Naive thymus-derived CD4-positive, alpha-beta T cell (primary cell): ENCODE measurements around the gene HLCS. TPM values are rescaled to one million over a fixed set of nuclear protein-coding genes. Genes with fewer than 3 reads are reported as not detected.

Experiments
- ATAC-seq: fragments of 150-1000 bp; cut with Tn5 transposase; 2 replicates; pipeline ENCODE4 v1.10.0; 2021; ENCODE audit warnings: mild to moderate bottlenecking, moderate library complexity
- CTCF ChIA-PET: fragments of 350-600 bp; sonication (Branson Sonifier 250); formaldehyde crosslinking; loops from one replicate; lab custom pipeline; 2021; ENCODE audit warnings: antibody characterized with exemption; lab: Charles Lee
- POLR2A ChIA-PET: fragments of 350-600 bp; sonication (Branson Sonifier 250); formaldehyde crosslinking; loops from one replicate; lab custom pipeline; 2021; ENCODE audit warnings: antibody characterized with exemption, inconsistent platforms; lab: Charles Lee
- DNase-seq, 9 donors: peaks; one replicate each; pipeline versions ENCODE4 v3.0.0 to v3.0.0-alpha.2; 2020 to 2022; ENCODE audit warnings: mixed read lengths in 1 of 9
- H3K27ac ChIP-seq: one replicate; pipeline ENCODE4 v1.7.0; 2013; ENCODE audit warnings: mild to moderate bottlenecking, low read depth, low read length, moderate library complexity
- H3K27me3 ChIP-seq, 2 donors: one replicate each; pipeline ENCODE4 v1.7.0; 2013; ENCODE audit warnings: low read length in 2 of 2, mild to moderate bottlenecking in 2 of 2, moderate library complexity in 2 of 2; ENCODE audit not compliant: control insufficient read depth in 2 of 2, insufficient read depth in 2 of 2
- H3K36me3 ChIP-seq, 3 experiments: 1 replicate in 2 of 3; 2 replicates in 1 of 3; pipeline ENCODE4 v1.7.0; 2013; ENCODE audit warnings: low read length in 3 of 3, mild to moderate bottlenecking in 3 of 3, moderate library complexity in 1 of 3; ENCODE audit not compliant: insufficient read depth in 3 of 3, control insufficient read depth in 2 of 3
- H3K4me1 ChIP-seq, 2 donors: one replicate each; pipeline ENCODE4 v1.7.0; 2013; ENCODE audit warnings: low read length in 2 of 2, mild to moderate bottlenecking in 2 of 2, moderate library complexity in 1 of 2; ENCODE audit not compliant: control insufficient read depth in 2 of 2, insufficient read depth in 2 of 2
- H3K4me3 ChIP-seq: 2 replicates; pipeline ENCODE4 v1.7.0; 2013; ENCODE audit warnings: mild to moderate bottlenecking, low read length
- H3K9me3 ChIP-seq, 3 experiments: 1 replicate in 2 of 3; 2 replicates in 1 of 3; pipeline ENCODE4 v1.7.0; 2013; ENCODE audit warnings: low read length in 3 of 3; ENCODE audit not compliant: control insufficient read depth in 2 of 3
- H3K27ac Mint-ChIP-seq, 9 donors: one replicate each; pipeline ENCODE4 v1.8.0; 2020 to 2022; ENCODE audit warnings: mixed read lengths in 9 of 9, mild to moderate bottlenecking in 8 of 9, moderate library complexity in 5 of 9, inconsistent platforms in 2 of 9
- H3K27me3 Mint-ChIP-seq, 5 donors: one replicate each; pipeline ENCODE4 v1.8.0; 2021 to 2022; ENCODE audit warnings: mixed read lengths in 5 of 5, mild to moderate bottlenecking in 1 of 5
- H3K36me3 Mint-ChIP-seq, 5 donors: one replicate each; pipeline ENCODE4 v1.8.0; 2020 to 2022; ENCODE audit warnings: mixed read lengths in 5 of 5, mild to moderate bottlenecking in 3 of 5, inconsistent platforms in 1 of 5
- H3K4me1 Mint-ChIP-seq, 7 donors: one replicate each; pipeline ENCODE4 v1.8.0; 2020 to 2022; ENCODE audit warnings: mixed read lengths in 7 of 7, mild to moderate bottlenecking in 3 of 7, inconsistent platforms in 1 of 7
- H3K4me3 Mint-ChIP-seq, 10 donors: one replicate each; pipeline ENCODE4 v1.8.0; 2020 to 2022; ENCODE audit warnings: mild to moderate bottlenecking in 10 of 10, mixed read lengths in 10 of 10, moderate library complexity in 6 of 10, inconsistent platforms in 2 of 10
- H3K9me3 Mint-ChIP-seq, 11 donors: one replicate each; pipeline ENCODE4 v1.8.0; 2020 to 2022; ENCODE audit warnings: mixed read lengths in 11 of 11, mild to moderate bottlenecking in 4 of 11, inconsistent platforms in 1 of 11, moderate library complexity in 1 of 11
- intact Hi-C, 2 donors: fragments of 100-400 bp; cut with micrococcal nuclease; formaldehyde crosslinking; loops; one replicate each; pipeline ENCODE4 v1.15.1; 2023
- polyA plus RNA-seq, 2 donors: library from polyadenylated mRNA; unstranded; fragments of 300-500 nt; fragmentation: Illumina TruSeq; gene quantifications; one replicate each; pipeline ENCODE4 v1.2.3, GENCODE V29; 2021
- total RNA-seq, 6 experiments: library from RNA in 5 of 6; stranded (reverse) in 5 of 6; gene quantifications; 1 replicate in 5 of 6; 2 replicates in 1 of 6; pipeline ENCODE4 v1.2.3 and lab custom pipeline; 2021 to 2026

HLCS gene
- total and polyA plus RNA-seq, 7 experiments from 2014 or later = 7.0 to 19.3 (median 9.0) TPM

DNA sequence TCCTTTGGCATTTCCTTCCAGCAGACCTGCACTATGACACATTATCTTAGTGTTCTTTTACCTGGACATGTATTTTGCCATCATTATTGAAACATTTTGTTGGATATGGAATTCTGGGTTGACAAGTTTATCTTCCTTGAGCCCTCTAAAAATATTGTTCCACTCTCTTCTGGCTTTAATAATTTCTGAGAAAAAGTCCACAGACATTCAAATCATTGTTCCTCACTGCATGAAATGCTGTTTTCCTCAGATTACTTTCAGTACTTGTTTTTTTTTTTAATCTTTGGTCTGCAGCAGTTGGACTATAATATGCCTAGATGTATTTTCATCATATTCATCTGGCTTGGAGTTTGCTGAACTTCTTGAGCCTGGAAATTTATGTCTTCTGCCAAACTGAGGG is 88.7 kb downstream of the HLCS start:
- no peaks in the 10 kb centered on the region for H3K27me3 ChIP-seq
- H3K36me3 ChIP-seq = no peaks in the 10 kb centered on the region
- H3K27ac ChIP-seq = no peak overlapping the region
- H3K4me3 Mint-ChIP-seq = no peak overlapping the region
- H3K4me3 ChIP-seq = no peak overlapping the region
- no peaks in the 10 kb centered on the region for H3K4me1 ChIP-seq
- ATAC-seq (no peak), DNase-seq (no peak)
- ChIA-PET CTCF (no interaction called here), POLR2A (no interaction called here)
- peaks cover 2 to 14% (median 5%) of the 10 kb centered on the region in 11 donors for H3K9me3 Mint-ChIP-seq
- H3K36me3 Mint-ChIP-seq = peaks cover 7 to 42% (median 24%) of the 10 kb centered on the region in 5 donors
- intact Hi-C loops = no loop called here
- H3K27me3 Mint-ChIP-seq = no peaks in the 10 kb centered on the region
- H3K4me1 Mint-ChIP-seq = peaks cover 0 to 6% (median 0%) of the 10 kb centered on the region in 7 donors
- H3K9me3 ChIP-seq = no peaks in the 10 kb centered on the region
- H3K27ac Mint-ChIP-seq = no peak overlapping the region

DNA sequence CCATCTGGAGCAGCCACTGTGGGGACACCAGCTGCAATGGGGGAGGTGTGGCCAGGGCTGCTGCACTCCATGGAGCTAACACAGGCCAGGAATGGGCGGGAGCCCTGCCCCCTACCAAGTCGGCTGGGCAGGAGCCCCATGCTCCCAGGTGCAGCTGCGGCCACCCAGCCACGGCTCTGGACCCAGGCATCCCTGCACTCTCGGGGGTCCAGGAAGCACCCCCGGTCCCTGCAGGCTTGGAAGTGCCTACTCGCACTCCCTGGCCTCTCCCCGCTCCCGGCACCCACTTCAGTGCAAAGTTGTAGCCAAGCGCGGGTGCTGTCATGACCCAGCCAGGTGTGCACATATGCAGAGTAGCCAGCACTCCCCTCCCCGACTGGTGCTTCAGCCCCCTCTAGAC is 91.8 kb downstream of the HLCS start:
- Histone ChIP-seq H3K27ac (no peak overlapping the region), H3K36me3 (no peaks in the 10 kb centered on the region), H3K4me1 (no peaks in the 10 kb centered on the region), H3K4me3 (no peak overlapping the region), H3K9me3 (no peaks in the 10 kb centered on the region), H3K27me3 (no peaks in the 10 kb centered on the region)
- H3K4me3 Mint-ChIP-seq = no peak overlapping the region
- intact Hi-C loops = no loop called here
- ChIA-PET POLR2A (no interaction called here), CTCF (no interaction called here)
- H3K4me1 Mint-ChIP-seq = no peaks in the 10 kb centered on the region
- H3K27ac Mint-ChIP-seq = no peak overlapping the region
- DNase-seq (no peak), ATAC-seq (no peak)
- H3K9me3 Mint-ChIP-seq = peaks cover 0 to 10% (median 3%) of the 10 kb centered on the region in 11 donors
- H3K27me3 Mint-ChIP-seq = no peaks in the 10 kb centered on the region
- peaks cover 0 to 27% (median 12%) of the 10 kb centered on the region in 5 donors for H3K36me3 Mint-ChIP-seq

DNA sequence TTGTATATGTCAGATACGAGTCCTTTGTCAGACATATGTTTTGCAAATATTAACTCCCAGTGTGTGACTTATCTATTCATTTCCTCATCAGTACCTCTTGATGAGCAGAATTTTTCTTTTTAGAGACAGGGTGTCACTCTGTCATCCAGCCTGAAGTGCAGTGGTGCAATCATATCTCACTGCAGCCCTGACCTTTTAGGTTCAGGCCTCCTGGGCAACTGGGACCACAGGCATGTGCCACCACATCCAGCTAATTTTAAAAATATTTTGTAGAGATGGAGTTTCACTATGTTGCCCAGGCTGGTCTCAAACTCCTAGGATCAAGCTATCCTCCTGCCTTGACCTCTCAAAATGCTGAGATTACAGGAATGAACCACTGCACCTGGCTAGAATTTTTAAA is 93.0 kb downstream of the HLCS start:
- no peak overlapping the region for H3K27ac Mint-ChIP-seq
- Histone ChIP-seq H3K4me1 (no peaks in the 10 kb centered on the region), H3K27ac (no peak overlapping the region), H3K36me3 (no peaks in the 10 kb centered on the region), H3K27me3 (no peaks in the 10 kb centered on the region), H3K9me3 (no peaks in the 10 kb centered on the region), H3K4me3 (no peak overlapping the region)
- H3K36me3 Mint-ChIP-seq = peaks cover 0 to 25% (median 12%) of the 10 kb centered on the region in 5 donors
- ChIA-PET CTCF (interaction anchor here (0.6 kb wide), 1 partner anchor 52 kb away, joined by 3 read pairs; no protein-coding TSS in a partner anchor), POLR2A (no interaction called here)
- peaks cover 0 to 8% (median 3%) of the 10 kb centered on the region in 11 donors for H3K9me3 Mint-ChIP-seq
- H3K27me3 Mint-ChIP-seq = no peaks in the 10 kb centered on the region
- intact Hi-C loops = no loop called here
- ATAC-seq = no peak
- no peak for DNase-seq
- H3K4me1 Mint-ChIP-seq = no peaks in the 10 kb centered on the region
- H3K4me3 Mint-ChIP-seq = no peak overlapping the region

DNA sequence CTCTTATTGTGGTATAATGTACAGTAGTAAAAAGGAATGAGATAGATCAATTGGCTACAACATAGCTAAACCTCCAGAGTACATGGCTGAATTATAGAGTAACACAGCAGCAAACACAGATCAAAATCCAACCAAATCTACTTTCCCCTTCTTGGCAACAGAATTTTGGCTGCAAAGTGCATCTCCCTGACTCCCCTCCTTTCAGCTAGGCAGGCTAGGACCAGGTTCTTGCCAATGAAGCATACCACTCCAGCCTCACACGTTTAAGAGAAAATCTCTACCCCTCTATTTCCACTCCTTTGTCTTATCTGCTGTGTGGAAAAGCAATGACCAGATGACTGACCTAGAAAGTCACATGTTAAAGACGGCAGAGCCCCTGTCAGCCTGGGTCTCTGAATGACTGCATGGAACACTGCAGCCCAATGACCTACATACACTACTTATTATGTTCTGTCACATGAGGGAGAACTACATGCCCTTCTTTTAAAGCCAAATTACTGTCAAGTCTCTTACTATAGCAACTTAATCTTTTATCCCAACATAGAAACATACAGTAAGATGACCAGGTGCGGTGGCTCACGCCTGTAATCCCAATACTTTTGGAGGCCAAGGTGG is 99.1 kb downstream of the HLCS start:
- no peaks in the 10 kb centered on the region for H3K27me3 Mint-ChIP-seq

GRCh38 chr21:36866419-36866818 is 100.0 kb downstream of the HLCS start:
- H3K36me3 ChIP-seq = no peaks in the 10 kb centered on the region

More for the DNA sequence above, 99.1 kb downstream of the HLCS start:
- ChIA-PET POLR2A (no interaction called here), CTCF (no interaction called here)
- no peak for ATAC-seq
- Mint-ChIP-seq H3K27ac (no peak overlapping the region), H3K4me1 (peaks cover 0 to 11% (median 0%) of the 10 kb centered on the region in 7 donors), H3K4me3 (no peak overlapping the region), H3K36me3 (peaks cover 0 to 18% (median 8%) of the 10 kb centered on the region in 5 donors), H3K9me3 (no peaks in the 10 kb centered on the region)
- Histone ChIP-seq H3K36me3 (no peaks in the 10 kb centered on the region), H3K27ac (no peak overlapping the region), H3K4me1 (no peaks in the 10 kb centered on the region), H3K4me3 (no peak overlapping the region), H3K9me3 (no peaks in the 10 kb centered on the region), H3K27me3 (no peaks in the 10 kb centered on the region)
- intact Hi-C loops = no loop called here
- no peak for DNase-seq

DNA sequence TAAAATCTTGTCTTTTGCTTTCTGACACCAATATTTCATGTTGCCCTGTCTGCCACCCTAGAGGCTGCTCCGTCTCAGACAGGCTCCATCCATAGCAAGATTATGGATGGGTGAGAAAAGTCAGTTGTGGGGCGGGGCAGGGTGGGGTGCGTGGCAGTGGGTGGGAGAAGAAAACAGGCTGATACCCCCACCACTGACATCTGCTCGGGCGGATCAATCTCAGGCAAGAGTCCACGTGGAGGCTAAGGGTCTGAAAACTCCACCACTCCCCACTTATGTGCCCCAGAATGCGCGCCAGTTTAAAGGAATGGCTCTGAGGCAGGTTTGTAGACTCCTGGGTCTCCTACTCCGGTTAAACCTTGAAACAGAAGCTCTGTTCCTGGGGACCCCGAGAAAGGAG is 101.5 kb downstream of the HLCS start:
- Mint-ChIP-seq H3K36me3 (peaks cover 0 to 24% (median 12%) of the 10 kb centered on the region in 5 donors), H3K27ac (no peak overlapping the region), H3K27me3 (no peaks in the 10 kb centered on the region), H3K9me3 (no peaks in the 10 kb centered on the region), H3K4me1 (peaks cover 0 to 20% (median 9%) of the 10 kb centered on the region in 7 donors), H3K4me3 (no peak overlapping the region)
- ChIA-PET POLR2A (no interaction called here), CTCF (no interaction called here)
- ATAC-seq (no peak), DNase-seq (no peak)
- no peak overlapping the region for H3K27ac ChIP-seq
- intact Hi-C loops = no loop called here
- no peaks in the 10 kb centered on the region for H3K36me3 ChIP-seq
- H3K9me3 ChIP-seq = no peaks in the 10 kb centered on the region
- no peaks in the 10 kb centered on the region for H3K4me1 ChIP-seq
- H3K4me3 ChIP-seq = no peak overlapping the region
- H3K27me3 ChIP-seq = no peaks in the 10 kb centered on the region

More at GRCh38 chr21:36866419-36866818, 100.0 kb downstream of the HLCS start:
- Histone ChIP-seq H3K27me3 (no peaks in the 10 kb centered on the region), H3K9me3 (no peaks in the 10 kb centered on the region), H3K27ac (no peak overlapping the region), H3K4me1 (no peaks in the 10 kb centered on the region), H3K4me3 (no peak overlapping the region)
- DNase-seq = no peak
- Mint-ChIP-seq H3K36me3 (peaks cover 0 to 24% (median 12%) of the 10 kb centered on the region in 5 donors), H3K27me3 (no peaks in the 10 kb centered on the region), H3K27ac (no peak overlapping the region), H3K9me3 (no peaks in the 10 kb centered on the region), H3K4me3 (no peak overlapping the region), H3K4me1 (peaks cover 0 to 11% (median 5%) of the 10 kb centered on the region in 7 donors)
- intact Hi-C loops = no loop called here
- POLR2A ChIA-PET = no interaction called here
- CTCF ChIA-PET = no interaction called here
- ATAC-seq = no peak

DNA sequence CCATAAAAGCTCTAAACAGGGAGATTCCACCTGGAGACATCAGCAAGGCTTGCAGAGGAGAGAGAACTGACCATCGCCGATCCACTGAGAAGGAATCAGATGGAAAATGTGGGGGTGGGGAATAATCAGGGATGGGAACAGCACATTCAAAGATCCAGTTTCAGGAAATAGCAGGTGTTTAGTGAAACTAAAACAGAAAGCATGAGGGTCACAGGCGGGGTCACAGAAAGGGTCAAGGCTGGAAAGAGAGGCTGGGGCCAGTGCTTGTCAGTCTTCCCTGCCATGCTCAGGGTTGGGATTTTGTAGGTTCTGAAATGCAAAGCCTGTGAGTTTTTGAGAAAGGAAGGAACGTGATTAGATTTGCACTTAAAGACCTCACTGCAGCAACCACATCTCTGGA is 103.2 kb downstream of the HLCS start:
- no peaks in the 10 kb centered on the region for H3K36me3 ChIP-seq
- ChIA-PET CTCF (no interaction called here), POLR2A (interaction anchor here (0.6 kb wide), 2 partner anchors 381 to 1225 kb away, joined by 3 to 5 read pairs; no protein-coding TSS in a partner anchor)
- Mint-ChIP-seq H3K9me3 (no peaks in the 10 kb centered on the region), H3K36me3 (peaks cover 0 to 28% (median 12%) of the 10 kb centered on the region in 5 donors), H3K4me3 (no peak overlapping the region), H3K27me3 (no peaks in the 10 kb centered on the region), H3K27ac (peak overlapping the region in 1 of 9 donors; percentile 56), H3K4me1 (peaks cover 3 to 27% (median 17%) of the 10 kb centered on the region in 7 donors)
- intact Hi-C loops = no loop called here
- H3K27ac ChIP-seq = no peak overlapping the region
- no peaks in the 10 kb centered on the region for H3K27me3 ChIP-seq
- no peaks in the 10 kb centered on the region for H3K9me3 ChIP-seq
- DNase-seq = no peak
- no peaks in the 10 kb centered on the region for H3K4me1 ChIP-seq
- no peak for ATAC-seq
- H3K4me3 ChIP-seq = no peak overlapping the region
